A673 (cell line): ENCODE data around the gene SLC25A41.

Experiments used
- EZH2 ChIP-seq: fragments of 200-600 bp; sonication (generic); IDR thresholded peaks from 2 replicates; pipeline ENCODE4 v1.6.1; 2017; ENCODE audit warnings: borderline replicate concordance, low read depth, mild to moderate bottlenecking, mixed read lengths, antibody characterized with exemption, low read length; ENCODE audit not compliant: poor library complexity, severe bottlenecking
- TF ChIP-seq, protein P1 (sequence below): fragments of 300-800, 200-600 bp; sonication (generic); conservative IDR thresholded peaks from 2 replicates; pipeline ENCODE4 v1.5.1; 2017; ENCODE audit warnings: low read depth, mild to moderate bottlenecking, antibody characterized with exemption, low read length, moderate library complexity, mixed read lengths

DNA sequence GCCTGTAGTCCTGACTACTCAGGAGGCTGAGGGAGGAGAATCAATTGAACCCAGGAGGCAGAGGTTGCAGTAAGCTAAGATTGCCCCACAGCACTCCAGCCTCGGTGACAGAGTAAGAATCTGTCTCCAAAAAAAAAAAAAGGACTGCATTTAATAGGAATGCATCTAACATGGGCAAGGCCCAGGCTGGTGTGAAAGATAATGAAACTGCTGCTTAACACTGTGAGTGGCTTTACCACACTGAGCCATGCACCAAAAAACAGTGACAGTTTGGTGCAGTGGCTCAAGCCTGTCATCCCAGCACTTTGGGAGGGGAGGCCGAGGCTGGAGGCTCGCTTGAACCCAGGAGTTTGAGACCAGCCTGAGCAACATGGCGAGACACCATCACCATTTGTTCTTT lies 49.2 kb downstream of the SLC25A41 start:
- TF ChIP-seq, protein P1, sequence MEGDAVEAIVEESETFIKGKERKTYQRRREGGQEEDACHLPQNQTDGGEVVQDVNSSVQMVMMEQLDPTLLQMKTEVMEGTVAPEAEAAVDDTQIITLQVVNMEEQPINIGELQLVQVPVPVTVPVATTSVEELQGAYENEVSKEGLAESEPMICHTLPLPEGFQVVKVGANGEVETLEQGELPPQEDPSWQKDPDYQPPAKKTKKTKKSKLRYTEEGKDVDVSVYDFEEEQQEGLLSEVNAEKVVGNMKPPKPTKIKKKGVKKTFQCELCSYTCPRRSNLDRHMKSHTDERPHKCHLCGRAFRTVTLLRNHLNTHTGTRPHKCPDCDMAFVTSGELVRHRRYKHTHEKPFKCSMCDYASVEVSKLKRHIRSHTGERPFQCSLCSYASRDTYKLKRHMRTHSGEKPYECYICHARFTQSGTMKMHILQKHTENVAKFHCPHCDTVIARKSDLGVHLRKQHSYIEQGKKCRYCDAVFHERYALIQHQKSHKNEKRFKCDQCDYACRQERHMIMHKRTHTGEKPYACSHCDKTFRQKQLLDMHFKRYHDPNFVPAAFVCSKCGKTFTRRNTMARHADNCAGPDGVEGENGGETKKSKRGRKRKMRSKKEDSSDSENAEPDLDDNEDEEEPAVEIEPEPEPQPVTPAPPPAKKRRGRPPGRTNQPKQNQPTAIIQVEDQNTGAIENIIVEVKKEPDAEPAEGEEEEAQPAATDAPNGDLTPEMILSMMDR: no peak
- TF ChIP-seq EZH2: no peak
